Measurements from ENCODE around the gene SSBP2.
"Not testable (repeated sequence)": the region's sequence is repeated elsewhere in the genome, so short reads cannot be mapped to it uniquely, and the experiment has no call there.

The SSBP2 gene

DNA sequence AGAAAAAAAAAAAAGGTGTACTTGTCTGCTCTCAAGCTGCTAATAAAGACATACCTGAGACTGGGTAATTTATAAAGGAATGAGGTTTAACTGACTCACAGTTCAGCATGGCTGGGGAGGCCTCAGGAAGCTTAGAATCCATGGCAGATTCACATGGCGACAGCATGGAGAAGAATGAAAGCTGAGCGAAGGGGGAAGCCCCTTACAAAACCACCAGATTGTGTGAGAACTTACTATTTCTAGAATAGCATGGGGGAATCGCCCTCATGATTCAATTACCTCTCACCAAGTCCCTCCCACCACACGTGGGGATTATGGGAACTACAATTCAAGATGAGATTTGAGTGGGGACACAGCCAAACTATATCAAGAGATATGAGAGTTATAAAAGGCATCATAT is 122.8 kb downstream of the SSBP2 start:
- H3K9me3 ChIP-seq (ENCODE audit: control insufficient read depth in 1 of 2, low read length in 2 of 2); H3K27ac ChIP-seq (ENCODE audit: low read depth, low read length); H3K9ac ChIP-seq (ENCODE audit: low read depth in 1 of 2, low read length in 2 of 2); H3K36me3 ChIP-seq (ENCODE audit: control insufficient read depth in 1 of 2, insufficient read depth in 2 of 2, low read length in 2 of 2); H3K4me3 ChIP-seq (ENCODE audit: low read depth in 1 of 2, low read length in 2 of 2); H3K27me3 ChIP-seq (ENCODE audit: control insufficient read depth in 1 of 2, insufficient read depth in 2 of 2, low read length in 2 of 2); H3K4me1 ChIP-seq (ENCODE audit: control insufficient read depth in 1 of 2, insufficient read depth in 2 of 2, low read length in 2 of 2): not testable (repeated sequence)

DNA sequence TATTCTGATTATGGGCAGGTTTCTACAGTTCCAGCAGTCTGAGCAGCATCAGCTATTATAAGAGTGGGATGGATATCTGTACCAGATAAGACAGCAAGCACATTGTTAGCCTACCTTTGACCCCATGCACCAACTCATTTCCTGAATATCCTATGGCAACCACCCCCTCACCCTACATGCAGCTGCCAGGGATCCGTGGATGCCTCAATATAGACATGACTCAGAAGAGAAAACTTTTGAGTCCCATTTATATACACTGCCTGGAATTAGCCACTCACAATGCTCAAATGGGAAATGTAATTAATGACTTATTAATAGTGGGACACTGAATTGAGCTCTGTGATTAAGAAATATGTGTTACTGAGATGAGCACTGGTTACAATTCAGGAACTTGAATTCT is 124.4 kb downstream of the SSBP2 start:
- no peak overlapping the region for H3K27ac ChIP-seq (ENCODE audit: low read depth, low read length)
- H3K9me3 ChIP-seq (ENCODE audit: control insufficient read depth in 1 of 2, low read length in 2 of 2), result no peaks in the 10 kb centered on the region
- no peak overlapping the region for H3K4me3 ChIP-seq (ENCODE audit: low read depth in 1 of 2, low read length in 2 of 2)
- no peaks in the 10 kb centered on the region for H3K27me3 ChIP-seq (ENCODE audit: control insufficient read depth in 1 of 2, insufficient read depth in 2 of 2, low read length in 2 of 2)
- no peaks in the 10 kb centered on the region for H3K4me1 ChIP-seq (ENCODE audit: control insufficient read depth in 1 of 2, insufficient read depth in 2 of 2, low read length in 2 of 2)
- no peaks in the 10 kb centered on the region for H3K36me3 ChIP-seq (ENCODE audit: control insufficient read depth in 1 of 2, insufficient read depth in 2 of 2, low read length in 2 of 2)
- no peak overlapping the region for H3K9ac ChIP-seq (ENCODE audit: low read depth in 1 of 2, low read length in 2 of 2)

DNA sequence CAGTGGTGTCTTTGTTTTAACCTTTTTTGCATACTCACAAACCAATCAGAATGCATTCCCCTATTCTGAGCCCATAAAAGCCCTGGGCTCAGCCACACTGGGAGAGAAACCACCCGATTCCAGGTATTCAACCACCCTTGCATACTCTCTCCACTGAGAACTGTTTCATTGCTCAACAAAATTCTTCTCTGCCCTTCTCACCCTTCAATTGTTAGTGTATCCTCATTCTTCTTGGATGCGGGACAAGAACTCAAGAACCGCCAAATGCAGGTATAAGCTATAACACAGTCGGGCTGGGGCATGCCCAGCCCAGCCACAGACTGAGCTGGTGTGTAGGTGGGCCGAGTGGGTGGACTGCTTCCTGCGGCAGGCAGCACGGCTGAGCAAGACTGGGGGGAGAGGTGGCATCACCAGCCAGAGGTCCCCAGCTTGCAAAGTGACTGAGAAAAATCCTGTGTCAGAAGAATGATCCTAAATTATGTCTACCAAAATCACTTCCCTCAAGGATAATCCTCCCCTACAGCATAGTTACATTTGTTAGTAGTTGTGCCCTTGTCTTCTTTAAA is 141.0 kb downstream of the SSBP2 start:
- H3K27me3 ChIP-seq (ENCODE audit: control insufficient read depth in 1 of 2, insufficient read depth in 2 of 2, low read length in 2 of 2), result no peaks in the 10 kb centered on the region
- peaks cover 0 to 7% of the 10 kb centered on the region in 2 donors for H3K9me3 ChIP-seq (ENCODE audit: control insufficient read depth in 1 of 2, low read length in 2 of 2)
- H3K9ac ChIP-seq (ENCODE audit: low read depth in 1 of 2, low read length in 2 of 2), result no peak overlapping the region
- H3K27ac ChIP-seq (ENCODE audit: low read depth, low read length), result no peak overlapping the region
- H3K4me3 ChIP-seq (ENCODE audit: low read depth in 1 of 2, low read length in 2 of 2), result no peak overlapping the region
- no peaks in the 10 kb centered on the region for H3K36me3 ChIP-seq (ENCODE audit: control insufficient read depth in 1 of 2, insufficient read depth in 2 of 2, low read length in 2 of 2)
- H3K4me1 ChIP-seq (ENCODE audit: control insufficient read depth in 1 of 2, insufficient read depth in 2 of 2, low read length in 2 of 2), result no peaks in the 10 kb centered on the region

DNA sequence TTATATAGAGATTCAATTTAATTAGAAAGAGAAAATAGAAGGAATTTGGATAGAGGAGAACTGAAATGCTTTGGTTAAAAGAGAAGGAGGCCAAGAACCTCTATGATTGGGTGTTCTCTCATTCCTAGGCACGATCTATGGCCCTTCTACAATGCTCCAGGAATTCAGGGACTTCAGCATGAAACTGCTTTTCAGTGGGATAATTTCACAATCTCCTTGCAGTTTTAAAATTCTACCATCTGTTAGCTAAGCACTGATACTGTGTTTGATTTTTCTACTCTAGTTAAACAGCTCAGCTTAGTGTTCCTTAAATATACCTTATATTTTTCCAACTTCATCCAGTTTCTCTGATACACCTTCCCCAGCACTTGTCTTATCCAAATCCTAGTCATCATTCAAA is 141.9 kb downstream of the SSBP2 start:
- H3K9me3 ChIP-seq (ENCODE audit: control insufficient read depth in 1 of 2, low read length in 2 of 2), result peaks cover 0 to 7% of the 10 kb centered on the region in 2 donors
- no peak overlapping the region for H3K4me3 ChIP-seq (ENCODE audit: low read depth in 1 of 2, low read length in 2 of 2)
- no peaks in the 10 kb centered on the region for H3K36me3 ChIP-seq (ENCODE audit: control insufficient read depth in 1 of 2, insufficient read depth in 2 of 2, low read length in 2 of 2)
- H3K4me1 ChIP-seq (ENCODE audit: control insufficient read depth in 1 of 2, insufficient read depth in 2 of 2, low read length in 2 of 2), result no peaks in the 10 kb centered on the region
- no peak overlapping the region for H3K27ac ChIP-seq (ENCODE audit: low read depth, low read length)
- H3K9ac ChIP-seq (ENCODE audit: low read depth in 1 of 2, low read length in 2 of 2), result no peak overlapping the region
- H3K27me3 ChIP-seq (ENCODE audit: control insufficient read depth in 1 of 2, insufficient read depth in 2 of 2, low read length in 2 of 2), result no peaks in the 10 kb centered on the region

DNA sequence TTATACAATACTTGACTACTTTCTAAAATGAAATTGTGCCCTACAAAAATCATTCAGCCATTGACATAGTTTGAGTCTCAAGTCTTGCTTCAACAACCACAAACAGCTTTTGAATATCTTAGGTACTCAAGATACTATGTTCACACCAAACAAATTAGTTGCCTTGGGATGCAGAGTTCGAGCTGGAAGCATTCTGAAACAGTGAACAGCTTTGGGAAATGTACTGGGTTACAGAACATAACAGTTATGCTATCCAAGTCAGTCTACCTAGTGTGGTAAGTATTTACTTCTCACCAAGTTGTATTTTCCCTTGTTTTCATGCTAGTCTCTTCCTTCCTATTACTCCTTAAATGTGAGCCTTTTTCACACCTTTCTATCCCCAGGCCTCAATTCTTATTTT is 143.2 kb downstream of the SSBP2 start:
- no peaks in the 10 kb centered on the region for H3K36me3 ChIP-seq (ENCODE audit: control insufficient read depth in 1 of 2, insufficient read depth in 2 of 2, low read length in 2 of 2)
- peaks cover 0 to 7% of the 10 kb centered on the region in 2 donors for H3K9me3 ChIP-seq (ENCODE audit: control insufficient read depth in 1 of 2, low read length in 2 of 2)
- H3K27me3 ChIP-seq (ENCODE audit: control insufficient read depth in 1 of 2, insufficient read depth in 2 of 2, low read length in 2 of 2), result no peaks in the 10 kb centered on the region
- H3K27ac ChIP-seq (ENCODE audit: low read depth, low read length), result no peak overlapping the region
- H3K4me3 ChIP-seq (ENCODE audit: low read depth in 1 of 2, low read length in 2 of 2), result no peak overlapping the region
- H3K9ac ChIP-seq (ENCODE audit: low read depth in 1 of 2, low read length in 2 of 2), result no peak overlapping the region
- no peaks in the 10 kb centered on the region for H3K4me1 ChIP-seq (ENCODE audit: control insufficient read depth in 1 of 2, insufficient read depth in 2 of 2, low read length in 2 of 2)

DNA sequence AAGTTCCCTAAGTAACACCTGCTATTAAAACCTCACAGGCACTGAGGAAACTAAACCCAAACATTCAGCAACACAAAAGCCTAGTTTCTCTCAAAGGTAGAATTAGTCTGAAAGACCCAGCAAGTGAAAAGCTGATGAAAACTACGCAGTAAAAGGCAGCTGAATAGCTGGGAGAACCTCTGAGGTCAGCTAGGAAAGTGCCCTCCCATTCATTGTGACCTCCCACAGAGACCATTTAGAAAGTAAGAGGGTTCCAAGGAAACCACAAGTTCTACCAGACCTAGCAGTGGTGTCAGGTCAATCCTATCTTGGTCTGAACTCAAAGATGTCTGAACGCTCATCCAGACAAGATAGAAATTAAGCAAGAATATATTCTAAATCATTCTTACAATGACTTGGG is 144.7 kb downstream of the SSBP2 start:
- no peak overlapping the region for H3K4me3 ChIP-seq (ENCODE audit: low read depth in 1 of 2, low read length in 2 of 2)
- peaks cover 0 to 7% of the 10 kb centered on the region in 2 donors for H3K9me3 ChIP-seq (ENCODE audit: control insufficient read depth in 1 of 2, low read length in 2 of 2)
- no peaks in the 10 kb centered on the region for H3K36me3 ChIP-seq (ENCODE audit: control insufficient read depth in 1 of 2, insufficient read depth in 2 of 2, low read length in 2 of 2)
- H3K4me1 ChIP-seq (ENCODE audit: control insufficient read depth in 1 of 2, insufficient read depth in 2 of 2, low read length in 2 of 2), result no peaks in the 10 kb centered on the region
- no peak overlapping the region for H3K9ac ChIP-seq (ENCODE audit: low read depth in 1 of 2, low read length in 2 of 2)
- H3K27me3 ChIP-seq (ENCODE audit: control insufficient read depth in 1 of 2, insufficient read depth in 2 of 2, low read length in 2 of 2), result no peaks in the 10 kb centered on the region
- H3K27ac ChIP-seq (ENCODE audit: low read depth, low read length), result no peak overlapping the region

DNA sequence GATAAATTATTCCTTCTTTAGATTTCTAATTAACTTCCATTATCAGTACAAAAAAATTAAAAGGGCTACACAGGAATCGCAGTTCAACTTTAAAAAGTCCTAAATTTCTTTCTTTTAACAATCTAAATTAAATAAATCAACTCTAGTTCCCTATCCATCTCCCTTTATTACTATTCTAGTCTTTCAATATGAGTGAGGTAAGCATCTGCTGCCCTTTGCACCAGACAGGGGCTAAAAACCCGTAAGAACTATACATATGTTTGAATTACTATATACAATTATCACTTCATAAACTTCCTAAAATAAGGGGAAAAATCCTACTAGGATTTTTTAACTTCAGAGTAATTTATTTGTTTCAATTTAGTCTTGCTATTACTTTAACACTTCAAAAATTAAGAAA is 145.6 kb downstream of the SSBP2 start:
- H3K36me3 ChIP-seq (ENCODE audit: control insufficient read depth in 1 of 2, insufficient read depth in 2 of 2, low read length in 2 of 2), result no peaks in the 10 kb centered on the region
- H3K27me3 ChIP-seq (ENCODE audit: control insufficient read depth in 1 of 2, insufficient read depth in 2 of 2, low read length in 2 of 2), result no peaks in the 10 kb centered on the region
- no peaks in the 10 kb centered on the region for H3K4me1 ChIP-seq (ENCODE audit: control insufficient read depth in 1 of 2, insufficient read depth in 2 of 2, low read length in 2 of 2)
- peaks cover 0 to 7% of the 10 kb centered on the region in 2 donors for H3K9me3 ChIP-seq (ENCODE audit: control insufficient read depth in 1 of 2, low read length in 2 of 2)
- no peak overlapping the region for H3K27ac ChIP-seq (ENCODE audit: low read depth, low read length)
- no peak overlapping the region for H3K9ac ChIP-seq (ENCODE audit: low read depth in 1 of 2, low read length in 2 of 2)
- no peak overlapping the region for H3K4me3 ChIP-seq (ENCODE audit: low read depth in 1 of 2, low read length in 2 of 2)

DNA sequence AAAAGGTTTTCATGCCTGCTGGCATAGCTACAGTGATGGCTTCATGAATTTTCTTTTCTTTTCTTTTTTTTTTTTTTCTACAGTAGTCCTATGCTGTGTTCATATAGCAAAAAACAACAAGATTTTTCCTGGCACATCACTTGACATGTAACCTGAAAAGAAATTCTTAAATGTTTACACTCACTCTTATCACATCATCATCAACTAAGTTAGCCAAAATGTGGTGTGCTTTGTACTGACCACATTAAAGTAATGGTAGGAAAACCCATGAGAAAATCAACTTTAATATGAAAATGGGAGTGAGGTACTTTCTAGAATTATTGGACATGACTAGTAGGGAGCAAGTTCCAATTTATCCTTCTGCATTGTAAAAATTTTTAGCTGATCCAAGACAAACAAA is 146.7 kb downstream of the SSBP2 start:
- no peak overlapping the region for H3K27ac ChIP-seq (ENCODE audit: low read depth, low read length)
- H3K36me3 ChIP-seq (ENCODE audit: control insufficient read depth in 1 of 2, insufficient read depth in 2 of 2, low read length in 2 of 2), result no peaks in the 10 kb centered on the region
- no peak overlapping the region for H3K9ac ChIP-seq (ENCODE audit: low read depth in 1 of 2, low read length in 2 of 2)
- no peaks in the 10 kb centered on the region for H3K9me3 ChIP-seq (ENCODE audit: control insufficient read depth in 1 of 2, low read length in 2 of 2)
- no peaks in the 10 kb centered on the region for H3K27me3 ChIP-seq (ENCODE audit: control insufficient read depth in 1 of 2, insufficient read depth in 2 of 2, low read length in 2 of 2)
- no peak overlapping the region for H3K4me3 ChIP-seq (ENCODE audit: low read depth in 1 of 2, low read length in 2 of 2)
- H3K4me1 ChIP-seq (ENCODE audit: control insufficient read depth in 1 of 2, insufficient read depth in 2 of 2, low read length in 2 of 2), result no peaks in the 10 kb centered on the region

DNA sequence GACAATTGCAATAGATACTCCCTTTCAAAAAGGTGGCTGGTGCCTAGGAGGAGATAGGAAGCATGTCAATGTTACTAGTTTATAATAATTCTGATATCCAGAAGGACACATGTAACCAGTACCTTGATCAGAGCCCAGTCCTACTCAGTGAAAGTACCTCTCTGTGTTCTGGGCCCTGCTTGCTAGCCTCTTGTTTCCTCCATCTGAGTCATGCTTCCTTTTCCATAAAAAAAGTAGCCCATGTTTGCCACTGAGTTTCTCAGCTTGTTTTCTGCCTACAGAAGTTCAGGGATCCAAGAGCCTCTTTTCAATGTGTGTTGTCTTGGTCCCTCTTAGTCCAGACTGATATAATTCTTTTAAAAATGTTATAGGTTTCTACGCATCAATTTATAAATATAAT is 149.0 kb downstream of the SSBP2 start:
- H3K4me1 ChIP-seq (ENCODE audit: control insufficient read depth in 1 of 2, insufficient read depth in 2 of 2, low read length in 2 of 2), result no peaks in the 10 kb centered on the region

DNA sequence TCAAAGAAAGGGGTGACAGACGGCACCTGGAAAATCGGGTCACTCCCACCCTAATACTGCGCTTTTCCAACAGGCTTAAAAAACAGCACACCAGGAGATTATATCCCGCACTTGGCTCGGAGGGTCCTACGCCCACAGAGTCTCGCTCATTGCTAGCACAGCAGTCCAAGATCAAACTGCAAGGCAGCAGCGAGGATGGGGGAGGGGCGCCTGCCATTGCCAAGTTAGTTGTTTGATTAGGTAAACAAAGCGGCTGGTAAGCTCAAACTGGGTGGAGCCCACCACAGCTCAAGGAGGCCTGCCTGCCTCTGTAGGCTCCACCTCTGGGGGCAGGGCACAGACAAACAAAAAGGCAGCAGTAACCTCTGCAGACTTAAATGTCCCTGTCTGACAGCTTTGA is 158.8 kb downstream of the SSBP2 start:
- H3K27me3 ChIP-seq (ENCODE audit: control insufficient read depth in 1 of 2, insufficient read depth in 2 of 2, low read length in 2 of 2); H3K9ac ChIP-seq (ENCODE audit: low read depth in 1 of 2, low read length in 2 of 2); H3K9me3 ChIP-seq (ENCODE audit: control insufficient read depth in 1 of 2, low read length in 2 of 2); H3K4me1 ChIP-seq (ENCODE audit: control insufficient read depth in 1 of 2, insufficient read depth in 2 of 2, low read length in 2 of 2); H3K4me3 ChIP-seq (ENCODE audit: low read depth in 1 of 2, low read length in 2 of 2); H3K36me3 ChIP-seq (ENCODE audit: control insufficient read depth in 1 of 2, insufficient read depth in 2 of 2, low read length in 2 of 2); H3K27ac ChIP-seq (ENCODE audit: low read depth, low read length): not testable (repeated sequence)

More for the DNA sequence above, 149.0 kb downstream of the SSBP2 start:
- Histone ChIP-seq H3K9me3 (ENCODE audit: control insufficient read depth in 1 of 2, low read length in 2 of 2) (no peaks in the 10 kb centered on the region), H3K27me3 (ENCODE audit: control insufficient read depth in 1 of 2, insufficient read depth in 2 of 2, low read length in 2 of 2) (no peaks in the 10 kb centered on the region), H3K36me3 (ENCODE audit: control insufficient read depth in 1 of 2, insufficient read depth in 2 of 2, low read length in 2 of 2) (no peaks in the 10 kb centered on the region), H3K27ac (ENCODE audit: low read depth, low read length) (no peak overlapping the region), H3K4me3 (ENCODE audit: low read depth in 1 of 2, low read length in 2 of 2) (no peak overlapping the region), H3K9ac (ENCODE audit: low read depth in 1 of 2, low read length in 2 of 2) (no peak overlapping the region)
